OCI-LY3 (cell line): ENCODE measurements around the gene HSPA8.

Experiments used
- H2AFZ ChIP-seq: fragments of 200-600, 300-600 bp; shearing (Covaris generic); 2 replicates; pipeline ENCODE4 v1.6.0; 2014; ENCODE audit warnings: antibody characterized with exemption, low read depth, low read length
- H3K27ac ChIP-seq: fragments of 200-600, 300-600 bp; sonication (generic); 2 replicates; pipeline ENCODE4 v1.5.1; 2014; ENCODE audit warnings: mild to moderate bottlenecking, low read length, moderate library complexity, mixed read lengths
- H3K27me3 ChIP-seq: fragments of 200-600, 300-600 bp; sonication (generic); 2 replicates; pipeline ENCODE4 v1.6.1; 2014; ENCODE audit warnings: low read depth, low read length, mixed read lengths
- H3K36me3 ChIP-seq: fragments of 200-600, 300-600 bp; sonication (generic); replicated peaks from 2 replicates; pipeline ENCODE3; 2014; ENCODE audit warnings: low read depth, low read length, mixed read lengths
- H3K4me1 ChIP-seq: fragments of 300-600, 200-600 bp; sonication (generic); 2 replicates; pipeline ENCODE4 v1.6.1; 2014; ENCODE audit warnings: low read length, mixed read lengths
- H3K4me2 ChIP-seq: fragments of 200-600, 300-600 bp; sonication (generic); 2 replicates; pipeline ENCODE4 v1.6.1; 2014; ENCODE audit warnings: low read length, mixed read lengths
- H3K4me3 ChIP-seq: fragments of 300-600, 200-600 bp; sonication (generic); 2 replicates; pipeline ENCODE4 v1.5.1; 2014; ENCODE audit warnings: antibody characterized with exemption, mild to moderate bottlenecking, low read length, moderate library complexity
- H3K79me2 ChIP-seq: fragments of 300-600, 200-600 bp; shearing (Covaris generic); 2 replicates; pipeline ENCODE4 v1.6.1; 2014; ENCODE audit warnings: mild to moderate bottlenecking, low read length, mixed read lengths
- H3K9ac ChIP-seq: fragments of 300-600, 200-600 bp; shearing (Covaris generic); 2 replicates; pipeline ENCODE4 v1.6.0; 2014; ENCODE audit warnings: mild to moderate bottlenecking, low read length, moderate library complexity
- H3K9me3 ChIP-seq: fragments of 200-600, 300-600 bp; shearing (Covaris generic); 2 replicates; pipeline ENCODE4 v1.6.1; 2014; ENCODE audit warnings: low read length, mixed read lengths; ENCODE audit not compliant: insufficient read depth
- H4K20me1 ChIP-seq: fragments of 200-600, 300-600 bp; sonication (generic); 2 replicates; pipeline ENCODE4 v1.6.1; 2016; ENCODE audit warnings: low read length, mixed read lengths; ENCODE audit not compliant: insufficient read depth
- CTCF ChIP-seq: fragments of 200-600, 300-600 bp; sonication (generic); IDR thresholded peaks from 2 replicates; pipeline ENCODE4 v1.5.1; 2014; ENCODE audit warnings: antibody characterized with exemption, low read length, low read depth
- EZH2phosphoT487 ChIP-seq: fragments of 200-600 bp; shearing (Covaris generic); IDR thresholded peaks from 2 replicates; pipeline ENCODE4 v1.6.1; 2018; ENCODE audit warnings: antibody characterized with exemption, mixed run types, low read depth

Gene HSPA8

GRCh38 chr11:123011510-123011909 is 50.4 kb downstream of the HSPA8 start:
- Histone ChIP-seq H3K27ac (no peak overlapping the region), H3K9me3 (no peaks in the 10 kb centered on the region), H3K4me3 (no peak overlapping the region), H3K9ac (no peak overlapping the region), H3K36me3 (no peaks in the 10 kb centered on the region), H3K79me2 (no peaks in the 10 kb centered on the region), H3K4me2 (no peak overlapping the region), H4K20me1 (no peaks in the 10 kb centered on the region), H3K4me1 (no peaks in the 10 kb centered on the region), H3K27me3 (peaks cover 20% of the 10 kb centered on the region), H2AFZ (no peak overlapping the region)
- TF ChIP-seq EZH2phosphoT487 (no peak), CTCF (no peak)
